OCI-LY3 (cell line): ENCODE results near the gene TDP1.
A peak's percentile ranks its signal among the peaks of the same experiment; 100 is the strongest.

Experiments
- H2AFZ ChIP-seq: fragments of 200-600, 300-600 bp; shearing (Covaris generic); 2 replicates; pipeline ENCODE4 v1.6.0; 2014; ENCODE audit warnings: antibody characterized with exemption, low read depth, low read length
- H3K27ac ChIP-seq: fragments of 200-600, 300-600 bp; sonication (generic); 2 replicates; pipeline ENCODE4 v1.5.1; 2014; ENCODE audit warnings: mild to moderate bottlenecking, low read length, moderate library complexity, mixed read lengths
- H3K27me3 ChIP-seq: fragments of 200-600, 300-600 bp; sonication (generic); 2 replicates; pipeline ENCODE4 v1.6.1; 2014; ENCODE audit warnings: low read depth, low read length, mixed read lengths
- H3K36me3 ChIP-seq: fragments of 200-600, 300-600 bp; sonication (generic); replicated peaks from 2 replicates; pipeline ENCODE3; 2014; ENCODE audit warnings: low read depth, low read length, mixed read lengths
- H3K4me1 ChIP-seq: fragments of 300-600, 200-600 bp; sonication (generic); 2 replicates; pipeline ENCODE4 v1.6.1; 2014; ENCODE audit warnings: low read length, mixed read lengths
- H3K4me2 ChIP-seq: fragments of 200-600, 300-600 bp; sonication (generic); 2 replicates; pipeline ENCODE4 v1.6.1; 2014; ENCODE audit warnings: low read length, mixed read lengths
- H3K4me3 ChIP-seq: fragments of 300-600, 200-600 bp; sonication (generic); 2 replicates; pipeline ENCODE4 v1.5.1; 2014; ENCODE audit warnings: antibody characterized with exemption, mild to moderate bottlenecking, low read length, moderate library complexity
- H3K79me2 ChIP-seq: fragments of 300-600, 200-600 bp; shearing (Covaris generic); 2 replicates; pipeline ENCODE4 v1.6.1; 2014; ENCODE audit warnings: mild to moderate bottlenecking, low read length, mixed read lengths
- H3K9ac ChIP-seq: fragments of 300-600, 200-600 bp; shearing (Covaris generic); 2 replicates; pipeline ENCODE4 v1.6.0; 2014; ENCODE audit warnings: mild to moderate bottlenecking, low read length, moderate library complexity
- H3K9me3 ChIP-seq: fragments of 200-600, 300-600 bp; shearing (Covaris generic); 2 replicates; pipeline ENCODE4 v1.6.1; 2014; ENCODE audit warnings: low read length, mixed read lengths; ENCODE audit not compliant: insufficient read depth
- H4K20me1 ChIP-seq: fragments of 200-600, 300-600 bp; sonication (generic); 2 replicates; pipeline ENCODE4 v1.6.1; 2016; ENCODE audit warnings: low read length, mixed read lengths; ENCODE audit not compliant: insufficient read depth
- EZH2phosphoT487 ChIP-seq: fragments of 200-600 bp; shearing (Covaris generic); IDR thresholded peaks from 2 replicates; pipeline ENCODE4 v1.6.1; 2018; ENCODE audit warnings: antibody characterized with exemption, mixed run types, low read depth
- TF ChIP-seq, protein P1 (sequence below): fragments of 200-600, 300-600 bp; sonication (generic); IDR thresholded peaks from 2 replicates; pipeline ENCODE4 v1.5.1; 2014; ENCODE audit warnings: antibody characterized with exemption, low read length, low read depth

The TDP1 gene

DNA sequence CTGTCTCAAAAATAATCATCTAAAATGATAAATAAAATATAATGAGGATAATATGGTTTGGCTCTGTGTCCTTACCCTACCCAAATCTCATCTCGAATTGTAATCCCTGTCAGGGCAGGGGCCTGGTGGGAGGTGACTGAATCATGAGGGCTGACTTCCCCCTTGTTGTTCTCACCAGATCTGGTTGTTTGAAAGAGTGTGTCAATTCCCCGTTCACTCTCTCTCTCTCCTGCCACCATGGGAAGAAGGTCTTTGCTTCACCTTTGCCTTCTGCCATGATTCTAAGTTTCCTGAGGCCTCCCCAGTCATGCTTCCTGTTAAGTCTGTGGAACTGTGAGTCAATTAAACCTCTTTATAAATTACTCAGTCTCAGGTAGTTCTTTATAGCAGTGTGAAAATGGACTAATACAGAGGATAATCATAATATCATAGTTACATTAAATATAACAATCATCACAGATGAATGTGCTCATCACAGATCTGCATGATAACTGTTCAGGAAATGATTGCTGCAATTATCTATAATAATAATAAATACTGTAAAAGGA is 13.8 kb upstream of the TDP1 start:
- Histone ChIP-seq H3K27ac (no peak overlapping the region), H2AFZ (no peak overlapping the region), H4K20me1 (no peaks in the 10 kb centered on the region), H3K4me1 (no peaks in the 10 kb centered on the region), H3K9ac (no peak overlapping the region), H3K79me2 (no peaks in the 10 kb centered on the region), H3K4me2 (no peak overlapping the region), H3K4me3 (no peak overlapping the region), H3K9me3 (no peaks in the 10 kb centered on the region), H3K36me3 (no peaks in the 10 kb centered on the region), H3K27me3 (no peaks in the 10 kb centered on the region)
- no peak for TF ChIP-seq EZH2phosphoT487
- TF ChIP-seq, protein P1, sequence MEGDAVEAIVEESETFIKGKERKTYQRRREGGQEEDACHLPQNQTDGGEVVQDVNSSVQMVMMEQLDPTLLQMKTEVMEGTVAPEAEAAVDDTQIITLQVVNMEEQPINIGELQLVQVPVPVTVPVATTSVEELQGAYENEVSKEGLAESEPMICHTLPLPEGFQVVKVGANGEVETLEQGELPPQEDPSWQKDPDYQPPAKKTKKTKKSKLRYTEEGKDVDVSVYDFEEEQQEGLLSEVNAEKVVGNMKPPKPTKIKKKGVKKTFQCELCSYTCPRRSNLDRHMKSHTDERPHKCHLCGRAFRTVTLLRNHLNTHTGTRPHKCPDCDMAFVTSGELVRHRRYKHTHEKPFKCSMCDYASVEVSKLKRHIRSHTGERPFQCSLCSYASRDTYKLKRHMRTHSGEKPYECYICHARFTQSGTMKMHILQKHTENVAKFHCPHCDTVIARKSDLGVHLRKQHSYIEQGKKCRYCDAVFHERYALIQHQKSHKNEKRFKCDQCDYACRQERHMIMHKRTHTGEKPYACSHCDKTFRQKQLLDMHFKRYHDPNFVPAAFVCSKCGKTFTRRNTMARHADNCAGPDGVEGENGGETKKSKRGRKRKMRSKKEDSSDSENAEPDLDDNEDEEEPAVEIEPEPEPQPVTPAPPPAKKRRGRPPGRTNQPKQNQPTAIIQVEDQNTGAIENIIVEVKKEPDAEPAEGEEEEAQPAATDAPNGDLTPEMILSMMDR, result no peak

DNA sequence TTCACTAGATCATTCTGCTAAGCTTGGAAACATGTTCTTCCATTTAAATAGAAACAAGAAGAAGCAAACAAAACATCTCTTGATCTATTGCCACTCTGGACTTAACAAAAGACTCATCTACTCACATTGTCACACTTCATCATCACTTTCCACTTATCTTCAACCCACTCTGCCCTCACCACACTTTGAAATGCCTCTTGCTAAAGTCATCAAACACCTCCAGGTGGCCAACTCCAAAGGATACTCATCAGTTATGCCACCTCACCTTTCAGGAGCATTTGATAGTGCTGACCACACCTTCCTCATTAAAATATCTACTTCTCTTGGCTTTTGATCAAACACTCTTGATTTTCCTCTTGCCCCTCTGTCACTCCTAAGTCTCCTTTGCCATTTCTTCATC is 8.4 kb upstream of the TDP1 start:
- TF ChIP-seq, protein P1, result no peak
- TF ChIP-seq EZH2phosphoT487, result no peak
- Histone ChIP-seq H3K27me3 (no peaks in the 10 kb centered on the region), H3K4me1 (no peaks in the 10 kb centered on the region), H3K4me2 (no peak overlapping the region), H3K27ac (no peak overlapping the region), H3K79me2 (no peaks in the 10 kb centered on the region), H3K36me3 (peaks cover 13% of the 10 kb centered on the region), H3K9ac (no peak overlapping the region), H4K20me1 (no peaks in the 10 kb centered on the region), H3K9me3 (no peaks in the 10 kb centered on the region), H3K4me3 (no peak overlapping the region), H2AFZ (no peak overlapping the region)

DNA sequence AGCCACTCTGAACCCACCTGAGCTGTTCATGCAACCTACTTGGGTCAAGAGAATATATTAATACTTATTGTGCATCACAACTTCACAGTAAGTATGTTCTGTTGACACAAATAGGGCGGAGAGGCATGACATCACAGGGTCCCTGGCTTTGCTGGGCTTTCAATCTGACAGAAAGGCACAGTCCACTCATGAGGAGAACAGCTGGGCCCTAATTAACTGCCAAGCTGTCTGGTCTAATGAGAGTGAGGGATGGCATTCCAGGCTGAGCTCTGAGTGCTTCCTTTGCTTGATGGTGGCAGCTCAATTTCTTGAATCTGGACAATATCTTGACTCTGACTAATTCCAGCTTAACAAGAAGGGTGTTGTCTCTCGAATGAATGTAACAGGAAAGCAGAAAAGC is 3.2 kb upstream of the TDP1 start:
- Histone ChIP-seq H3K4me1 (peaks cover 14% of the 10 kb centered on the region), H3K4me2 (no peak overlapping the region), H2AFZ (no peak overlapping the region), H3K9me3 (no peaks in the 10 kb centered on the region), H4K20me1 (no peaks in the 10 kb centered on the region), H3K27ac (no peak overlapping the region), H3K4me3 (no peak overlapping the region), H3K27me3 (no peaks in the 10 kb centered on the region), H3K79me2 (peaks cover 18% of the 10 kb centered on the region), H3K36me3 (peaks cover 21% of the 10 kb centered on the region), H3K9ac (no peak overlapping the region)
- TF ChIP-seq EZH2phosphoT487, result no peak
- TF ChIP-seq, protein P1, result no peak

DNA sequence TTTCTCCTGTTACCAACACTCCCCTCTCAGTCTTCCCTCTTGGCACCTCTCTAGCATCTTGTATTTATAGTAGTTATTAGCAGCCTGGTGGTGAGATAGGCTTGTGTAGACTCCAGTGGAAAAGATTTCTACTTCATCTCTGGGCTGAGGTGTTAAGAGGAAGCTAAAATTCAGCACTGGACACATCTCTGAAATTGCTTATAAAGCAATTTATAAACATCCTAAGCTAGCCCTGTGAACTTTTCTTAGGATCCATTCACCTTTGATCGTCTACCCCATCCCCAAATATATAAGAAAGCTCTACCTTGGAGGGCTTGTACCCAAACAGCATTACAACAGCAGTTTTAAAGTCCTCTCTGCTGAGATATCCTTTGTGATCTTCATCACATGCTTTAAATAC is 2.1 kb upstream of the TDP1 start:
- Histone ChIP-seq H3K9ac (peak overlapping the region; percentile 66), H3K27me3 (no peaks in the 10 kb centered on the region), H3K9me3 (no peaks in the 10 kb centered on the region), H3K79me2 (peaks cover 28% of the 10 kb centered on the region), H3K4me1 (peaks cover 14% of the 10 kb centered on the region), H4K20me1 (no peaks in the 10 kb centered on the region), H3K4me3 (peak overlapping the region; percentile 91), H3K27ac (no peak overlapping the region), H3K4me2 (peak overlapping the region; percentile 81), H2AFZ (no peak overlapping the region), H3K36me3 (peaks cover 32% of the 10 kb centered on the region)
- no peak for TF ChIP-seq EZH2phosphoT487
- TF ChIP-seq, protein P1, result no peak
